Stimulated activated CD8-positive, alpha-beta memory T cell treated with anti-CD3 and anti-CD28 coated beads, Interleukin-2, amount 100 ng/mL, for 1 hour (primary cell): ENCODE data around the gene BFSP1.

Source experiments
- DNase-seq, 2 donors: peaks; one replicate each; pipeline ENCODE4 v3.0.0-alpha.2; 2020; ENCODE audit warnings: low read depth in 2 of 2

Gene BFSP1

DNA sequence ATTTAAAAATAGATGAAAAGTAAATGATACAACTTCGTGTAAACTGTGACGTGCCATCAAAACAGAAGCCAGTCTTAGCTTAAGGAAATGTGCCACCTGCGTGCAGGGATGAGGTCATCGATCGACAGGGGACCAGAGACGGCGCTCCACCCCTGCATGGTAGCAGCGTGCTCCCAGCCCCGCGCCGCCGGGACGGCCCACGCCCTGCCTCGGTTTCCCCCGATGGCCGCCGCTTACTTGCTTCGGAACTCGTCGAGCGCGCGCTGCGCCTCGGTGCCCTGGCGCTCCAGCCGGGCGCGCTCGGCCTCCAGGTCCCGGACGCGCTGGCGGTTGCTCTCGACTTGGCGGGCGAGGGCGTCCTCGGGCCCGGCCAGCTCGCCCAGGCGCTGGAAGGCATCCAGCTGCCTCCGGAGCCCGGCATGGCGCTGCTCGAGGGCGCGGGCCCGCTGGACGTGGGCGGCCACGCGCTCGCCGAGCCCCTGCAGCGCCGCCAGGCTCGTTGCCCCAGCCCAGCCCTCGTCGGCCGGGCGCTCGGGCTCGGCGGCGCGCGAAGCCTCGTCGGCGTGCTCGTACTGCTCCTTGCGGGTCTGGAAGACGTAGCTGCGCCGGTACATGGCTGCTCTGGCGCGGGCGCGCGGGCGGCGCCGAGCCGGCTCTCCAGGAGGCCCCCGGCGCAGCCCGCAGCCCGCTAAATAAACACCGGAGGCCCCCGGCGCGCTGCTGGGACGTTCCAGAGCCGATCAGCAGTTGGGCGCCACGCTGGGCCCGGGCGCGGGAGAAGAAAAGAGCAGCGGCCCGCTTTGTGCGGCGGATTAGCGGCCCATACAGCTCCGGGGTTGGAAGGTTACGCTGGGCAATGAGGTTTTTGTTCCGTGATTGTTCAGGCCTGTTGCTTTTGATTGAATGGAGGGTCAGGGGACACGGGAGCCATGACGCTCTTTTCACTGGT is at the start of gene BFSP1:
TSS of gene BFSP1 (minus strand) at position 664 of the 949 bp plus-strand sequence. CDS start at position 614, 50 bp downstream.
- no peak for DNase-seq

- DNase-seq, result no peak
Observed at GRCh38 chr20:17580895-17581294, 49.7 kb upstream of the BFSP1 start.

DNA sequence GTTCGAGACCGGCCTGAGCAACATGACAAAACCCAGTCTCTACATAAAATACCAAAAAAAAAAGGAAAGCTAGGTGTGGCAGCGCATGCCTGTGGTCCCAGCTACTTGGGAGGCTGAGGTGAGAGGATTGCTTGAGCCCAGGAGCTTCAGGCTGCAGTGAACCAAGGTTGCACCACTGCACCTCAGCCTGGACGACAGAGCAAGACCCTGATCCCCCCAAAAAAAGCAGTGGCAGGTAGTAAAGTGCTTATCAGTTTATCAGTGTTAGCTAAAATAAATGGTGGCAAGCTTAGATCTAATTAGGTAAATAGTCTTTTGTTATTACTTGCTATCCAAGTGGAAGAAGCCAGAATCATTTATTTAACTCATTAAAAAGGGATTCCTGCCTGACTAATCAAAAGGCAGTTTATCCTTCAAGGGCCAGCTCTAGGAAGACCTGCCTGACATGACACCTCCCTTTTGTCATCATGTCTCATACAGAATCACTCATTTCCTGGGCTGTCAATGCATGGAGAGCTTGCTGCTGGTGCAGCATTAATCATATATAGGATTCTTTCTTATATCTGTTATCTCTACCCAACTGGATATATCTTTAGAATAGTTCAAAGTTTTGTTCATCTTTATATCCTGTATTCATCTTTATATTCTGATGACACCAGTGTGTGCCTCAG is 48.3 kb upstream of the BFSP1 start:
- DNase-seq, result no peak

DNA sequence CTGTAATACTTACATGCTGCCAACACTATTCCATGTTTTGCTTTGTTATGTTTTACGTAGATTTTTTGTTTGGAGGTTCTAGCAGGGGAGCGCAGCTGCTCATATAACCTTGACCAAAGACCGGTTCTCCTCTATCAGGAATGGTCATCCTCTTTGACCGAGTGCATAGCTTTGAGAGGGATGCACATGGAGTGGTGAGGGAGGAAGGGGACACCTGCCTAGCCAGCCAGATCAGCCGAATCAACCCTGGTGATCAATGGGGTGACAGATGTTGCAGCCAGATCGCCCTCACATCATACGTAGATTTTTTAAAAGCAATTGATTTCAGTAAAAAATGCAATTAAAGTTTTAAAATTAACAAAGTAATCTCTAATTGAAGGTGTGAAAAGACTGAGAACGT is 45.0 kb upstream of the BFSP1 start:
- no peak for DNase-seq

- DNase-seq, result no peak
Observed at GRCh38 chr20:17573463-17573862, 42.3 kb upstream of the BFSP1 start.

DNA sequence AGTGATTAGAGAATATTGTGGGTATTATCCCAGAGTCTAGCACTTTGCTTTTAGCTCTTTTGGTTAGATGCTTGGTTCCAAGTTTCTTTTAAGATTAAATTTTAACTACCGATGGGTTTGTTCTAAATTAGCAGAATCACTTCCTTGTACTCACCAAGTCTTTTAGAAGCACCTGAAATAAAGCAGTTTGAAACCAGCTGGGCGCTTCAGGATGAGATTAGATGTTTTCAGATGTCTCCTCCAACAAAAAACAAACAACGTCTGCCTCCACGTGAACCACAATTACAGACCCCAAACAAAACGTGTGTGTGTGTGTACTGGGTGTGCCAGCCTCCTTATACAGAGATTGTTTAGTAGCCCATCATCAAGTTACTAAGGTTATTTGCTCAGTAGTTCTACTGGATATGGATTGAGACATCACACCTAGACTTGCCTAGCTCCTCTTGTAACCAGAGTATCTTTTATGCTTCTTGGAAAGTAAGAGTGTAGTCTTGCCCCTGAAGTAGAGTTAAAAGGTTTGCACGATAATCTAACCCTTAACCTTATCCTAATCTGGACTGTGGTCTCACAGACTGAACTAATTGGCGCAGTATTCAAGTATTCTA is 41.0 kb upstream of the BFSP1 start:
- no peak for DNase-seq

- no peak for DNase-seq
Observed at GRCh38 chr20:17571153-17571527, 40.0 kb upstream of the BFSP1 start.

DNA sequence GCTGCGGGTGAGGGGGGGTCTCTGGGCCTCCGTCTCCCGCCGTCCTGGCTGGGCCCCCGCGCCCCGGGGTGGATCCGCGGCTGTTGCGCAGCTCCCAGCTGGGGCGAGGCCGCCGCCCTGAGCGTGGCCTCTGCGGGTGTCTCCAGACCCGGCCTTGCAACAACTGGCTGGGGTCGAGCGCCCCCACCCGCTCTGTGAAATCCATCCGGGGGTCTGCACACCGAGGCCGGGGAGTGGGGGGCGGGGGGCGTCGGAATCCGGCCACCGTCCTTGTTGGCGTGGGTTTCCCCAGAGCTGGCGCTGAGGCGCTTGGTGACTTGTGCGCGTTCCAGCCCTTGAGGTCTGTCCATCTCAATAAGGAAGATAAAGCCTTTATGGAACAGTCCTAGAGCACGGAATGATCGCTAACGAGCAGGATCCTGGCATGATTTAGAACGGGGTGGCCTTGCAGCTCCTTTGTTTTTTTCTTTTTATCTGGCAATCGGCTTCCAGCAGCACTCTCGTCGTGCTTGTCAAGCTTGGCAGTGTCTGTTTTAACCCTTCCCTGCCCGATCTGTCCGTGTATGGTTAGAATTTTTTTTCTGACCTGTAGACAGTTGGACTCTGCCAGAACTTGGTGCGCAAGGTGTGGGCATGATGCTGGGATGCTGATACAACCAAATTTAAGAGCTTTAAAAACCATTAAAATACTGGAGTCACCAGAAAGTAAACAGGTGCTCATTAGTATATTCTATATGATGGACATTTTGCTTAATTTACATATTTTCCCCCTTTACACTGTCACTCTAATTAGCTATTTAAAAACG is 39.4 kb upstream of the BFSP1 start:
- DNase-seq, result no peak

- DNase-seq, result peak; percentile 77
Observed at GRCh38 chr20:17569616-17570346, 38.6 kb upstream of the BFSP1 start, which contains the start of gene DSTN. DSTN (plus strand) TSS chr20:17570075; CDS start chr20:17570209, 134 bp downstream.

DNA sequence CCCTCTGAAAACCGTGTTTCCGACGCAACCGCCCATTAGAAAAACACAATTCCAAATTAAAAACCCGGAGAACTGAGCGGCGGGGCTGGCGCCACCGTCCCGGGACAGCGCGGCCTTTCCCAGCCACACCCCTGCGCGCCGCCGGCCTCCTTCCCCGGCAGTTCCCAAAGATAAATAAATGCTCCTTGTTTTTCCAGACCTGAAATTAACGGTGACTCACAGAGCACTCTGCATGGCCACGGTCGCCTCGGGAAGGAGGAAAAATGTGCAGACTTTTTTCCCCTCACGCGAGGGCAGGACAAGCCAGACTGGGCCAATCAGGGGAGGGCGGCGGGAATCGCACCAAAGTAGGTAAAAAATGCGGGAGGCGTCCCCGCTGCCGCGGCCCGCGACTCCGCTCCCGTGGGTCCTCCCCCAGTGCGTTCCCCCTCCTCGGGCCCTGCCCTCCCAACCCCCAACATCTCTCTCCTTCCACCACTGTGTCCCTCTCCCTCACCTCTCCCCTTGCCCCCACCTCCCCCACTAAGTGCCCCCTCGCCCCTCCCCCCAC is 37.9 kb upstream of the BFSP1 start:
- no peak for DNase-seq

GRCh38 chr20:17568045-17568788 is 37.0 kb upstream of the BFSP1 start:
- no peak for DNase-seq

- no peak for DNase-seq
Observed at GRCh38 chr20:17566345-17566744, 35.2 kb upstream of the BFSP1 start.

DNA sequence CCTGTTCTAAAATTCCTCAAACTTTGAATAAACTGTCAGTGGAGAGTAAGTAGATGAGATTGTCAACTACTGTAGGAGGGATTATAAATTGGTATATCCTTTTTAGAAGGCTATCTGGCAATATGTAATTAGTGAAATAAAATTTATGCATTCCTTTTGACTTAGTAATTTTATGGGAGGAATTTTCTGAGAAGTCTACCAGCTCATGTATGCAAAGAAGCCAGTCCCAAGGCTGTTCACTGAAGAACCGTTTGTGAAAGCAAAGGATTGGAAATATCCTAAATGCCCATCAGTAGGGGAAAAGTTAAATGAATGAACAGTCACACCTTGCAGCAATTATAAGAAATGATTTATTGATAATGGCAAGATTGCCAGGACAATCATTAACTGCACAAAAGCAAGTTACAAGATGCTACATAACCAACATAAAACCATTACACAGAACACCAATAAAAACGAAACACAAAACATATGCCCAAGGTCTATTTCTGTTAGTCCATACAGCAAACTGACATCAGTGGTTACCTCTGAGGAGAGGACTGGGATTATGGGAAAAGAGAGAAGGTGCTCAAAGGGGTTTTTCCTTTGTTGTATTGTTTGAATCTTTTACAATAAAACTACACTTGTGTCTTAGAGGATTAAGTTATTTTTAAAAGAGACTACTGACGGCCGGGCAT is 34.1 kb upstream of the BFSP1 start:
- DNase-seq, result no peak

GRCh38 chr20:17562804-17563305 is 31.7 kb upstream of the BFSP1 start:
- no peak for DNase-seq

DNA sequence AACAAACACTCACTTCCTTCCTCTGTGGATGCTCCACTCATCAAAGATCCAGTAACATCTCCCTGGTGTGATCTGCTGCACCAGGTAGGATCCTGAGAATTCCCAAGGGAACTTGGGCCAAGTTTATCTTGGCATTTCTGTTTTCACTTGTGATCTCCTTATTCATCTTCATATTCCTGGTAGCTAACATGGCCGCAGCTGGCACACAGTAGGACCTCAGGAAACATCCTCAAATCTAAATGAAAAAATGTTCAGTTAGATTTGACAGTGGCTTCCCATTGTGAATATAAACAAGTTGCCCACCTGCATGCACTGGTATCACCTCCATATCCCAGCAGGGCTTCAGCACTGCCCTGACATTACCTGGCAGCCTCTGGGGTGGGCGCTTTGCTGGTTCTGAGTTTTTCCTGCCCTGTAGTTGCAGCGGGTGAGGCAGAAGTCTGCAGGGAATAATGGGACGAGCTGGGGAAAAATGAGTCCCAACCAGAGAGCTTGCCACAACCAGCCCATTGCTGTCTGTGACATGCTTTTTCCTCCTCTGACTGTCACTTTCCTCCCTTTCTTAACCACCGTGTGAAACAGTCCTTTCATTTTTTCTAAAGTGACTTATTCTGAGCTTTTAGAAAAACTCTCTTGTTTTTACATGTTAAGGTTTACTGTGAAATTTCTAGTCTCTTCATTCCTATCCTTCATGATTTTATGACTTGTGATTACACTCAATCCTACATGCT is 29.3 kb upstream of the BFSP1 start:
- no peak for DNase-seq

- DNase-seq, result no peak
Observed at GRCh38 chr20:17559338-17559737, 28.2 kb upstream of the BFSP1 start.

GRCh38 chr20:17558941-17559304 is 27.7 kb upstream of the BFSP1 start:
- DNase-seq, result no peak

DNA sequence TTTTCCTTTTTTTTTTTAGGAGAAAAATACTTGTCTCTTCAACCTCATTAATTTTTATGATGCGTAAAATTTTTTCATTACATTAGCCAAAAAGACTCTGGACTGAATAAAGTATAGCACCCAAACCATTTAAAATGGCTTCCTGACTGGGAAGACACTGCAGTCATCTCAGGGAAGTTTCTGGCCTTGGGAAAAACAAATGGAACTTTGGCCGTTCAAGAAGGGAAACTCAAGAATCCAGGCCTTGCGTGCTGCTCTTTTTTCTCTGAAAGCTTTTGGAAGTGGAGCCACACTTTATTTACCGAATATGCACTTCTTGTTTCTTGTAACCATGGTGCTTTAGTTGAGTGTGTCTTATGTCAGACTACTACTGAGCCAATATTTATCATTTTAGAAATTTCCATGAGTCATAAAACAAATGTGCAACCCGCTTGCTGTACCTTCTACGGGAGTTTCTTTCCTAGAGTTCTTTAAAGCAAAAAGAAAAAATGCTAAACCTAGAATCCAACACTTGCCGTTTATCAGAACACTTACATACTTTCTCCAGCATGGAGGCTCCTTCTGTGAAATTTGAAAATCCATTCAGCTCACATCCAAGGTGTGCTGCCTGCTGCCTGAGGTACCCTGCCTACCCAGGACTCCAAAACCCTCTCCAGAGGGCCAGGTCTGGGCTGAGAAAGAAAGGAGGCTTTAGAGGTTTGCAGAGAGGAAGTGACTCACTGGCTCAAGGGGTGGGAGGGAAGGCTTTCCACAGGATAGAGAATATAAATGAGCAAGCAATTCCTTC is 27.2 kb upstream of the BFSP1 start:
- no peak for DNase-seq
